Gastrocnemius medialis (tissue), 4 donors: ENCODE measurements around the gene SULT1C2.

Experiments used
- POLR2A ChIP-seq, 2 donors: fragments of 450-650 bp; IDR thresholded peaks; one replicate each; pipeline ENCODE4 v1.6.1; 2017; ENCODE audit warnings: antibody characterized with exemption in 2 of 2, mild to moderate bottlenecking in 2 of 2, moderate library complexity in 2 of 2
- TF ChIP-seq, protein P1 (sequence below), 5 experiments: fragments of 450-650 bp in 3 of 5; fragments of 200-600 bp in 2 of 5; sonication (generic) in 2 of 5; IDR thresholded peaks in 4 of 5; conservative IDR thresholded peaks in 1 of 5; 1 replicate in 4 of 5; 2 replicates in 1 of 5; pipeline ENCODE4 v1.5.1; 2016 to 2019; ENCODE audit warnings: antibody characterized with exemption in 5 of 5, mild to moderate bottlenecking in 3 of 5, moderate library complexity in 3 of 5

GRCh38 chr2:108304975-108305374, 16.3 kb downstream of the SULT1C2 start:
- TF ChIP-seq, protein P1, sequence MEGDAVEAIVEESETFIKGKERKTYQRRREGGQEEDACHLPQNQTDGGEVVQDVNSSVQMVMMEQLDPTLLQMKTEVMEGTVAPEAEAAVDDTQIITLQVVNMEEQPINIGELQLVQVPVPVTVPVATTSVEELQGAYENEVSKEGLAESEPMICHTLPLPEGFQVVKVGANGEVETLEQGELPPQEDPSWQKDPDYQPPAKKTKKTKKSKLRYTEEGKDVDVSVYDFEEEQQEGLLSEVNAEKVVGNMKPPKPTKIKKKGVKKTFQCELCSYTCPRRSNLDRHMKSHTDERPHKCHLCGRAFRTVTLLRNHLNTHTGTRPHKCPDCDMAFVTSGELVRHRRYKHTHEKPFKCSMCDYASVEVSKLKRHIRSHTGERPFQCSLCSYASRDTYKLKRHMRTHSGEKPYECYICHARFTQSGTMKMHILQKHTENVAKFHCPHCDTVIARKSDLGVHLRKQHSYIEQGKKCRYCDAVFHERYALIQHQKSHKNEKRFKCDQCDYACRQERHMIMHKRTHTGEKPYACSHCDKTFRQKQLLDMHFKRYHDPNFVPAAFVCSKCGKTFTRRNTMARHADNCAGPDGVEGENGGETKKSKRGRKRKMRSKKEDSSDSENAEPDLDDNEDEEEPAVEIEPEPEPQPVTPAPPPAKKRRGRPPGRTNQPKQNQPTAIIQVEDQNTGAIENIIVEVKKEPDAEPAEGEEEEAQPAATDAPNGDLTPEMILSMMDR (IDR thresholded peaks at IDR 0.05 in 4 of 5, conservative IDR thresholded peaks at IDR 0.05 in 1 of 5): no peak
- TF ChIP-seq POLR2A (IDR thresholded peaks at IDR 0.05): no peak
